NOMO-1 treated with DMSO at 0.1 percent for 48 hours (cell line): ENCODE measurements around the gene AP5B1.

ENCODE experiments used
- DNase-seq: peaks from one replicate; lab custom pipeline; 2025; ENCODE audit not compliant: unreplicated experiment; lab: John Stamatoyannopoulos, UW

The AP5B1 gene

DNA sequence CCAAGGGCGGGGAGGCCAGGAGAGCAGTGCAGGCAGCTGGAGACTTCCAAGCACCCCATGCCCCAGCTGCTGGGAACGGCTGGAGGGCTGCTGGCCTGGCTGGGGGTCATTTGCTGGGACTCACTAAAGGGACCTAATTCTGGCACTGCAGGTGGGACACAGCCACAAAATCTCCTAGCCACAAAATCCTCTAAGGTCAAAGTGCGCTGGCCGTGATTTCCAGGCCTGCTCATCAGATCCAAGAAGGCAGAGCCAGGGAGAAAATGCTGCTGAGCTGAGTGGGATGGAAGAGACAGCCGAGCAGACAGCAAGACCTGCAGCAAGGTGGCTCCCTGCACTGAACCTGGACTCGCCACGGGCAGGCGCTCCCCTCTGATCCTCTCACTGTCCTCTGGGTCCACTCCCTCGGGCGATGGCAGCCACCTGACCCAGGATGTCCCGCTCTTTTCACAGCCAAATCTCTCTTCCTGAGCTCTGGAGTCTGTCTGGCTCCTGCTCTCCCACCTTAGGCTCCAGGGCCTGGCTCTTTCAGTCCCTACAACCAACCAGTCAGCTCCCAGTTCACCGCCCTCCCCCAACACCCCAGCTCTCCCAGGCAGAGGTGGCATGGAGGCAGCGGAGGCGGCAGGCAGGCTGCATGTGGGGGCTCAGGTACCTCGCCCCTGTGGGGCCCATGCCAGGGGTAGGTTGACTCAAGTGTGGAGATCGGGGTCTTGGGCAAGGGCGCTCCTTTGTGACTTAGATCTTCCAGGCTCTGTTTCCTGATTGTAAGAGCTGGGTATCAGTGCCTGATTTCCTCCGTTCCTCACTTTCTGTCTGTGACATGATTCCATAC is 20.6 kb upstream of the AP5B1 start:
- DNase-seq = no peak

DNA sequence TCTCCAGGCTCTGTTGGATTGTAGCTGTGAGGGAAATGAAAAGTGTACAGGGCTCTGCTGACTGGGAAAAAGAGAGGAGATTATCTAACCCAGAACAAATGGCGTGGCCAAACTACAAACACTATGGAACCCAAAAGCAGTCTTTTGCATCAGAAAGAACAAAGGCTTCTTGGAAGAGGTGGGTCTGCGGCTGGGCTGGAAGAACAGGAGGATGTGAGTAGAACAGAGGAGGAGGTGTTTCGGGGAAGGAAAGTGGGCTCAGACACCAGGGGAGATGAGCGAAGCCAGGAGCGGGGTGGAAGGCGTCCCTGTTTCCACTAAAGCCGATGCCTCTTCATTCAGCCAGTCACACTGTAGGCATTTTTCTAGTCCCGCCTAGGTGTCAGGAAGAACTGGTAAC is 18.1 kb upstream of the AP5B1 start:
- no peak for DNase-seq

DNA sequence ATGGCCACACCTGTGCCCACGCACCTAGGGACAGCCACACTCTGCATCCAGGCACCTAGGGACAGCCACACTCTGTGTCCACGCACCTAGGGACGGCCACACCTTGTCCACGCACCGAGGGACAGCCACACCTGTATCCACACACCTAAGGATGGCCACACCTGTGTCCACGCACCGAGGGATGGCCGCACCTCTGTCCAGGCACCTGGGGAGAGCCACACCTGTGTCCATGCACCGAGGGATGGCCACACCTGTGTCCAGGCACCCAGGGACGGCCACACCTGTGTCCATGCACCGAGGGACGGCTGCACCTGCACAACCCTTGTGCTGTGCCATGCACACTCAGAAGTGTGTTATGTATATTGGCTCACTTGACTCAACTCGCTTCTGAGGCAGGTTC is 16.9 kb upstream of the AP5B1 start:
- DNase-seq = no peak

DNA sequence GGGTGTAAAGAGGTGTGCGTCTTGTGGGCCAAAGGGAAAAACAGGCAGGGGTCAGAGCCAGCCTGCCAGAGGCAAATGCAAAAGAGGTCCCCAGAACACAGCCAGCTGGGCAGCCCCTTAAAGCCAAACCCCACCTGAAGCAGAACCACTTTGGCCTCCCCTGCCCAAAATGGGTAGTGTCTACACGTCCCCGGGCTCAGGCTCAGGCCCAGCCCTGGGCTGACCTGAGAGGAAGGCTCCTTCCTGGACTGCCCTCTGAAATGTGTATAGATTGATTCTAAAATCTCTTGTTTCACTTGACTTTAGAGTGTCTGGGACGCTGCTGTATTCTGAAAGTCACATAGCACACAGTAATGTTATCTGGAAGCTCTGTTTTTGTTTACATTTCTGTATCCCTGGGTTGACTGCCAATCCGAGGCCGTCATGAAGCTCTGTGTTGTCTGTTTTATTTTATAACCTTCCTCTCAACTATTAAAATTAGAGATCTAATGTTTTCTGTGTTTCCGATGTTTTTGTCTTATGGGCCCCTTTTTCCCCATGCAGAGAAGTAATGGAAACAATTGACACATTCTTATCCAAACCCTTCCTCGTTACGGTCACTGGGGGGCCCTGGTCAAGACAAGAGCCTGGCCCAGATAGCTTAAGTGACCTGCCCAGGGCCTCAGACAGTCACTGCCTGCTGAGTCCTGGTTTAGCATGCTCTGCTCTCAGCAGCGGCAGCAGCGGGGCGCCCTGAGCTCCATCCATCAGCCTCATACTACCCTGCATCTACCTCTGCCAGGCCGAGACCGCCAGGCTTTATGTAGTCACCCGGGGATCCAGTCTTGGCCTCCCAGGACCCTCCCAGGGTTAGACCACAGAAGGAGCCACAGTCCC is 16.2 kb upstream of the AP5B1 start:
- no peak for DNase-seq

DNA sequence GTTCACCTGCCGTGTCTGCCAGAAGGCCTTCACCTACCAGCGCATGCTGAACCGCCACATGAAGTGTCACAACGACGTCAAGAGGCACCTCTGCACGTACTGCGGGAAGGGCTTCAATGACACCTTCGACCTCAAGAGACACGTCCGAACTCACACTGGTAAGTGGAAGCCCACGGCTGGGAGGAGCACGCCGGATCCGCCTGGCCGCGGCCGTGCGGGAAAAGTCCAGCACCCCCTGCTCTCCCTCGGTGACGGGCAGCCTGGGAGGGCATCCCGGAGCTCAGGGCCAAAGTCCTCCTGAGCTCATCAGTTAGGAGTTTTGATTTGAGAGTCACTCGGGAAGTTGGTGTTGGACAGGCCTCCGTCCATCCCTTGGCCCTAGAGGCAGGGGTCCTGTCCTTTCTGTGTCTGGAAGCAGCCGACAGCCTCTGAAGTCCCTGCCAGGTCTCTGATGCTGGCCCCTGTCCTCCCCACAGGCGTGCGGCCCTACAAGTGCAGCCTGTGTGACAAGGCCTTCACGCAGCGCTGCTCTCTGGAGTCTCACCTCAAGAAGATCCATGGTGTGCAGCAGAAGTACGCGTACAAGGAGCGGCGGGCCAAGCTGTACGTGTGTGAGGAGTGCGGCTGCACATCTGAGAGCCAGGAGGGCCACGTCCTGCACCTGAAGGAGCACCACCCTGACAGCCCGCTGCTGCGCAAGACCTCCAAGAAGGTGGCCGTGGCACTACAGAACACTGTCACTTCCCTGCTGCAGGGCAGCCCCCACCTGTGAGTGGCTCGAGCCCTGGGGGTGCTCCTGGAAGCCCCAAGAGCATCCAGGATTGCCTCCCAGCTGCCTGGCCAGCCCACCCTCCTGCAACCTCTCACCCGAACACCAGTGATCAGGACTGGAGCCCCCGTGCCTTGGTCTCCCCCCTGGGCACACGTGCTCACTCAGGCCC is 14.1 kb upstream of the AP5B1 start:
- DNase-seq = no peak

DNA sequence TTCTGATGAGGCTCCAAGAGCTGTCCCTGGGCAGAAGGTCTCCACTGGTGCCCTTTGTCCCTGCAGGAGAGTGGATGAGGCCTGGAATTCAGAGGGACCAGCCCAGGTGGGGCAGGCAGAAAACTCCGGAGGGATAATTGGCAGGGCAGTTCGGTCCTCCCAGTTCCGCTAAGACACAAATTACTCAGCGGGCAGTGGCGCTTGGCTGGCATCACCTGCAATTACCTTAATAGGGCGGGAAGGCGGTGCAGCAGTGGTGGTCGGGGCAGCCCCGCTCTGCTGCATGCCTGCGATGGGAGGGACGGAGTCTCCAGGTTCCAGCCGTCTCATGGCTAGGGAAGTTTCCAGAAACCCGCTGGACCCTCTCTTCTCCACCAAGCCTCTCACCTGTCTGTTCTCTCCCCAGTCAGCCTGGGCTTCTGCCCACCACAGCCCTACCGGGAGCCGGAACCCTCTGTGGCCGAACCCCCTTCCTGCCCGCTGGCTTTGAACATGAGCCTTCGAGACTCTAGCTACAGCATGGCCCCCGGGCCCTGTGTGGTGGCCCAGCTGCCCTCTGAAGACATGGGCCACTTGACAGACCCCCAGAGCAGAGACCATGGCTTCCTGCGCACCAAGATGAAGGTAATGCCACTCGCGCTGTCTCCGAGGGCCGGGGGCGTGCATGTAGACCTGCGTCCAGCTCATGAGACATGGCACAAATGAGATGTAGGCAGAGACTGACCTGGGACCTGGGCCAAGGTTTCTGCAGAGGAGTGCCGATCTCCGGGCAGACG is 13.0 kb upstream of the AP5B1 start:
- DNase-seq = no peak

DNA sequence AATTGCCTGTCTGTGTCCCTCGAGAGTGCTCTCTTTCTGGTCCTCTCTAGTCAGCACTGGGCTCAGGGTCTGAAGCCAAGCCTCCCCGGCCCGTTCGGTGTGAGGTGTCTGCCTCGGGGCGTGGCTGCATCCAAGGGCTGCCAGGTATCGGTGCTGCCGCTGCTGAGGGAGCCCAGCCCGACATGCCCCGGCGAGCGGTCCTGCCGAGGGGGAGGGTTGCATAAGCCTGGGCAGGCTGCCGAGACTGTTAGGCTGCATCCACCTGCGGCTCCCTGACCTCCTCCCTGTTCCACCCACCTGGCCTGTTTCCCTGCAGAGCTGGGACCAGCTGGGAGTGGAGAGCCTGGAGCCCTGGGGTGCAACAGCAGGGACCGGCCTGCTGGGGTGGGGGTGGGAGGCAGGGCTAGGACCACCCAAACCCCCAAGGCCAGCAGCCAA is 12.4 kb upstream of the AP5B1 start:
- DNase-seq = no peak

DNA sequence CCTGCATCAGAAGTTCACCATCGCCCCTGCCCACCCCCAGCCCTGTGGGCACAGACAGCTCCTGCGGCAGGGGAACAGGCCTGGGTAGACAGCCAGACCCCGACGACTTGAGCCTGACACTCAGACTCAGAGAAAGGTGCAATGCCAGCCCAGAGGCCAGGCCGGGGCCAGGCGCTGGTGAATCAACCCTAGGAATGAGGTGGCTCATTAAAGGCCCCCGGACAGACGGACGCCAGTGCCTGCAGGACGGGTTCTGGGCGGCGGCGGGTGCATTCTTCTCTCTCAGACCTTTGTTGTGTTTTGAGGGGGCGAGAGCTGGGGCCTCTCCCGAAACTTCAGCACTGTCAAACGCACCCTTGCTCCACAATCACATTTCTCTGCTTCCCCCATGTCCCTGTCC is 11.7 kb upstream of the AP5B1 start:
- no peak for DNase-seq

DNA sequence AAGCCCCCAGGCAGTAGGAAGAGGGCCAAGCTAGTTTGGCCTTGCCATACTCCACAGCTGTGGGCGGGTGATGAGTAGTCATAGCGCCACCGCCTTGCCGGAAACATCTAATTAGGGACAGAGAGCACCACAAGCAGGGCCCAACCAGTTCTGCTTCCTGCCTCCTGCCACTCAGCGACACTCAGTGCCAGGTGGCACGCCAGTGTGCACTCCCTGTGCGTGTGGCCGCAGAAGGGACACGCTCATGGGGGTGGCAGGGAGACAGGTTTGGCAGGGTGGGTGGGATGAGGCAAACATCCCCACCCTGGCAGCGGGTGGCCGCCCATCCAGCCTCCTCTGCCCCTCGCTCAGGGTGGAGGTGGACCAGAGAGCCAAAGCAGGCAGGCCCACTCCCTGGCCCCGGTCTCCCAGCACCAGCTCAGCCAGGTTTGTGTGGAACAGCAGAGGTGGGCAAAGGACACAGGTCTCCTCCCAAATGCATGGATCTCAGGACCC is 11.0 kb upstream of the AP5B1 start:
- peak; percentile 91 for DNase-seq

DNA sequence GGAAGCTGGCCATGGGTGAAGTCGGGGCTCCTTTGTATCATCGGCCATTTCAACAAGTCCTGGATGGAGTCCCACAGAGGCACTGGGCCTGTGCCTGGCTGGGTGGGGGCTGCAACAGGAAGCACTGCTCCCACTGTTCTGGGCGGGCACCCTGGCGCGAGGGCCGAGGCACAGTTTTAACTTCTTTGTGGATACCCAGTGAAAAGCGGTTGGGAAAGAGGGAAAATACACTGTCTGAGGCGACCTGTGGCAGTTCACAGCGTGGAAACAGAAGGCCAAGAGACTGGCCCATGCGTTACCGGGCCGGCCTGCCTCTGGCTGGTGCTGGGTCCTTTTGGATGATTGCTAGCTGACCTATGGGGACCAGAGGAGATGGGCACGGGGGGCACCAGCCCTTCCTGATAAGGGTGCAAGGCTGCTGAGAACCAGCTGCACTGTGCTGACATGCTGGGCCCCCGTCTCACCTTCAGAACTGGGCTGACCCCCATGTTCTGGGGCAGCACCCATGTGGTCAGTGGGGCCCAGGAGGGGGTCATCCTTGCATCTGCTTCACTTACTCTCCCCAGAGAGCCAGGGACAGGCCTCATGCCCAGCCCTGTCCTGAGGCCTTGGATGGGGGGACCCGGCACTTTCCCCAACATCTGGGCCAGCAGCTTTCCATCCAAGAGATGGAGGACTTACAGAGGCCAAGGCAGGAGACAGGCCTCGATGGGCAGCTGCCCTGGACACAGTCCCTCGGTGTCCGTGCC is 10.3 kb upstream of the AP5B1 start:
- DNase-seq = no peak

DNA sequence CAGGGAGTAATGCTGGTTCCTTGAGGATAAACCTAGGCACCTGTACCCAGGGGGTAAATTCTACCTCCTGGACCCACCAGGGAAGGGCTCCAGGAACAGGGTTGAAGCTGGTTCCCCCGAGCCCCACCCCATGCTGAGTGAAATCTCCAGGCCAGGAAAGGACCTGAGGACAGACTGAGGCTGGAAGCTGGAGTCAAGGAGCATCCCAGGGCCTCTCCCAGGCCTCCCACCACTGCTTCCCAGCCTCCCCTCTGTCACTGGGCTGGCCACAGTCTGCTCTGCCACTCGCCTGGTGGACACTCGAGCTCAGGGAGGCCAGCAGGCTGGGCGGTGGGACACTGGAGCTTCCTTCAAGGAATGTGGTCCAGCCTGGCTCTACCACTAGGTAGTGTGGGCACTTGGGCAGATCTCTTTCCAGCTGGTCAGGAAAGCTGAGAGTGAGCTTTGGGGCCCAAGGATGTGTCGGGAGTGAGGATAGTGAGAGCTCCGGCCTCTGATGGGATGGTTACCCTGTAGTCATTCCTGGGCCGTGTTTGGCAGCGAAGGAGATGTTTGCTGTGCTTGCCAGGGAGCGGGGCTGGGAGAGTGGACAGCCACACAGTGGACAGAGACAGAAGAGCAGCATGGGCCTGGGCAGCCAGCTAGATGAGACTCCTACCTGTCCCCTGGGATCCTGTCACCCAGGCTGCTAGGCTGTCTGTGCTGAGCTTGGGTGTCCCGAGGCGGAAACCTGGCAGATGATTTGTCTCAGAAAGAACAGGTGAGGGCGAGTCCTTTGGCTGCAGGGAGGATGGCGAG is 9.5 kb upstream of the AP5B1 start:
- no peak for DNase-seq

DNA sequence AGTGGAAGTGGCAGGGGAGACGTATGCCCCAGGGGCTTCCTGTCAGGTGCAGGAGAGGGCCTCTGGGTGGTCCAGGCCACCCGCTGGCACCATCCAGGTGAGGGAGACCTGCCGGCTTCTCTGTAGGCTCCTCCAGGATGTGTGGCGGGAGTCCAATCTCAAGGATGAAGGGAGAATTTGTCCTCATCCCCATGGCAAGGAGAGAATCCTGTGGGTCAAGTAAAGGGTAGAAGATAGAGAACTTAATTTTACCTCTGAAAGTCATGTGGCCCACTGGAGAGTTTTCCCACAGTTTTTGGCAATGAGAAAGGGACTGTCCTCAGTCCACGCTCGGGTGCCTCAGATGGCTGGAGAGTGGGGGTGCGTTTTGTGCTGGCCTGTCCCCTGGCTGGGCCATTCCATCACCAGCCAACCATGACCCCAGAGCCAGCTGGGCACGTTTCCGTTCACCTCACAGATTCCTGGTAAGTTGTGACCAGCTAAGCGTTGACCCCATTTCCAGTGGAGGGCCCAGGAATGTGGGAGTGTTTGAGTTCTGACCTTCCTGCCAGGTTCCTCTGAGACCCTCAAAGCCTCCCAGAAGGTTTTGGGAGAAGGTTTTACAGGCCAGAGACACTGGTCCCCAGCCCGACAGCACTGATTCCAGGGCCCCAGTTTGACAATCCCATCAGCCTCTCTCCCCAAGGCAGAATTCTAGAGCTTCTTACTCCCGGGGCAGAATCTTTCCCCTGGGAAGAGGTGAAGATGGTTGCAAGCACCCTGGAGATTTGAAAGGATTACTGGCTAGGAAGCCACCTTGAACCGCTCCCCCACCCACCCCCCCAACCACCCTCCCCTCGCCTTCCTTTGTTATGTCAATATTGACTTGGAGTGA is 8.7 kb upstream of the AP5B1 start:
- DNase-seq = no peak

DNA sequence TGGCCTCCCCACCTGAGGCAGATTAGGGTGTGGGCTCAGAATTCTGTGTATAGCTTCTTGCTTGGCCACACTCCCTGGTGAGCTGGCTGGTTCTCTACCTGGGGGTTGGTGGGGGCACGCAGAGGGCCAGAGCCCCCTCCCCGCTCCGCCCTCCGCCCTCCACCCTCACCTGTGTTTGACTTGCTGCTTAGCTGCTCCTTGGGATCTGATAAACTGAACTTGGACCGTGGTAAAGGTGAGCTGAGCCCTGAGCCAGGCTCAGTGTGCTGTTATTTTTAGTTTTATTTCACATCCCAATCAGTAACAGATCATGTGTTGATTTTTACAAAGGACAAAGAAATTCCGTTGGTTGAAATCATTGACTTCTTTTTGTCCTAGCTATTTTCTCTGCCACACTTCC is 8.0 kb upstream of the AP5B1 start:
- no peak for DNase-seq

DNA sequence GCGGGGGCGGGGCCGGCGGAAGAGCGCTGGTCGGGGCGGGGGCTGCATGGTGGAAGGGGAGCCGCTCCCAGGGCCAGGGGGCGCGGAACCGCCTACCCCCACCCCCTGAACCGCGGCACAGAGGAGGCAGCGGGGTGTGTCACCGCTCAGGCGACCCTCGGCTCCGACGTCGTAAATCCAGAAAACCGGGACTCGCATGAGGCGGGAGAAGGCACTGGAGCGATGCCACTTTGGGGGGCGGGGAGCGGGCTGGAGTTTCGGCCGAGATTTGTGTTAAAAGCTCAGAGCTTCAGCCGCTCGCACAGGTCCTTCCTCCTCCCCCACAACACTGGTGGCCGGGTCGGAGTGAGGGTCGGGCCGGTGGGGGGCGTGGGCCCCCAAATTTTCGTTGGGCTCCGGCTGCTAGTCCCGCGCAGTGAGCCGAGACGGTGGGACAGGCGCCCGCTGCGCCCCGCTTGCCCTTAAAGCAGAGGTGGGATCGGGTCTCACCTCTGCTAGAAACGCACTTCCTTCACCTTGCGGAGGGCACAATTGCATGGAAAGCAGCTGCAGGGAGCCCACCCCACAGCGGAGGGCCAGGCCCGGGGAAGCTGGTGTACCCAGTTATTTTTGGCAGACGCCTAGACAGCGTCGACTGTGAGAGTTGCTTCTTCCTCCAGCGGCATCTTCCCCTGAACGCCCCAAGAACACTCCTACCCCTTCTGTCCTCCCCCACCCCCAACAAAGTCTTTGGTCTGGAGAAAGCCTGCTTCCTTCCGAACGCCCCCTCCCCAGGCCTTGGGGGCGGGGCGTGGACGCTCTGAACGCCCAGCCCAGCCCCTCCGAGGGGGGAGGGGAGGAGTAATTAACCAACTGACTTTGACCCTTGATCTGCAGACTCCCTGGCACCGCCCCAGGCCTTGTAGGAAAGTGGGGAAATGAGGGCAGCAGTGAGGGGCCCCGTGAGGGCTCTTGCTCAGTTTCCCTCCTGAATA is 7.2 kb upstream of the AP5B1 start:
- peak; percentile 85 for DNase-seq

DNA sequence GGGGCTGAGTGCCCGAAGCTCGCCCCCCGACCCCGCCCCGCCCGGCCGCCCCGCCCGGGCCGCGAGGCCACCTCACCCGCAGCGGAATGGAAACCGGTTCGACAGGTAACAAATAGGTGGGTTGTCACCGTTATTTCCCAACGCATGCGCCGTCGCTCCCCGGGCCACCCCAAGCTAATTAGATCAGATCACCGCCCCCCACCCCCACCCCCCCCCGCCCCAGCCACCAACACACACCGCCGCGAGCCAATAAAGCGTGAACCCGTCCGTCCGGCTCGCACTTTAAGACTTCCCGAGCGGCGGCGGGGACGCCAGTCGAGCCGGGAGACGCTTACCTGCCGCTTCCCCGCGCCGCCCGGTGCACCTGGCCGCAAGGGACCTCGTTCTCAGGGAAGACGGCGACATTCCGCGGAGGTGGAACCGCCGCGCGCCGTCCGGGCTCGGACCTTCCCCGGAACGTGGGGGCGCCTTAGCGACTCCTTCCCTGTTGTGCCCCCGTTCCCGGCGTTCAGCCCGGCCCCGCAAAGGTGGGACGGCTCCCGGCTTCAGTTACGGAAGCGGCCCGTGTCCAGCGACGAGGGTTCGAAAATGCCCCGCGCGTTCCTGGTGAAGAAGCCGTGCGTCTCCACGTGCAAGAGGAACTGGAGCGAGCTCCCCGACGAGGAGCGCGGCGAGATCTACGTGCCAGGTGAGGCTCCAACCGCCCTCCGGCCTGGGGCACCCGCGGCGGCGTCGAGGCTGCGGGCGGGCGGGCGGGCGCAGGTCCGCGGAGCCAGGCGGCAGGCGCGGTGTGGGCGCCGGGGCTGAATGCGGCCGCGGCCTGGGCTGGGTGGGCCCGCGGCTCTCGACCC is 6.2 kb upstream of the AP5B1 start, which contains the start of gene OVOL1:
OVOL1 (plus strand) TSS at position 278 of the 851 bp plus-strand sequence; CDS start at position 589, 311 bp downstream.
- no peak for DNase-seq
